Hippocampal formation (tissue), 2 donors: ENCODE data around the gene AOC3.
"Not testable (repeated sequence)": the region's sequence is repeated elsewhere in the genome, so short reads cannot be mapped to it uniquely, and the experiment has no call there.

Source experiments
- DNase-seq, 2 donors: peaks; one replicate each; lab custom pipeline; 2025; lab: John Stamatoyannopoulos, UW

AOC3 gene

GRCh38 chr17:42894283-42895184 lies 43.5 kb downstream of the AOC3 start:
- DNase-seq, result no peak

- DNase-seq, result no peak
Measured at GRCh38 chr17:42895185-42895555, 44.2 kb downstream of the AOC3 start.

- no peak for DNase-seq
Measured at GRCh38 chr17:42898147-42898811, 47.3 kb downstream of the AOC3 start.

GRCh38 chr17:42899981-42900380 lies 49.0 kb downstream of the AOC3 start:
- not testable (repeated sequence) for DNase-seq

GRCh38 chr17:42900460-42901331 lies 49.7 kb downstream of the AOC3 start, which contains the start of gene G6PC1:
G6PC1 (plus strand) TSS chr17:42900799; CDS start chr17:42900877, 78 bp downstream.
- no peak for DNase-seq

- DNase-seq, result no peak
Measured at GRCh38 chr17:42901535-42902229, 50.7 kb downstream of the AOC3 start.

- no peak for DNase-seq
Measured at GRCh38 chr17:42904110-42904469, 53.1 kb downstream of the AOC3 start.

- no peak for DNase-seq
Measured at GRCh38 chr17:42906772-42907446, 55.9 kb downstream of the AOC3 start.
